Non-pigmented ciliary epithelial cell (primary cell): ENCODE results near the gene CACNA2D1.
"Not testable (repeated sequence)": the region's sequence is repeated elsewhere in the genome, so short reads cannot be mapped to it uniquely, and the experiment has no call there.

Experiments
- DNase-seq: peaks from one replicate; pipeline ENCODE4 v3.0.0-alpha.2; 2010; ENCODE audit warnings: low read depth

The CACNA2D1 gene

GRCh38 chr7:82434275-82435022 is 9.1 kb downstream of the CACNA2D1 start:
- no peak for DNase-seq

- no peak for DNase-seq
Observed at GRCh38 chr7:82433507-82433906, 10.1 kb downstream of the CACNA2D1 start.

- DNase-seq, result not testable (repeated sequence)
Observed at GRCh38 chr7:82432743-82433142, 10.8 kb downstream of the CACNA2D1 start.

- no peak for DNase-seq
Observed at GRCh38 chr7:82430500-82431465, 12.8 kb downstream of the CACNA2D1 start.

GRCh38 chr7:82429408-82429807 is 14.2 kb downstream of the CACNA2D1 start:
- no peak for DNase-seq

GRCh38 chr7:82428186-82428961 is 15.2 kb downstream of the CACNA2D1 start:
- peak; percentile 72 for DNase-seq

- no peak for DNase-seq
Observed at GRCh38 chr7:82423446-82423845, 20.1 kb downstream of the CACNA2D1 start.

GRCh38 chr7:82419200-82419599 is 24.4 kb downstream of the CACNA2D1 start:
- DNase-seq, result no peak

- DNase-seq, result no peak
Observed at GRCh38 chr7:82417898-82418297, 25.7 kb downstream of the CACNA2D1 start.

- no peak for DNase-seq
Observed at GRCh38 chr7:82416402-82416801, 27.2 kb downstream of the CACNA2D1 start.

- DNase-seq, result no peak
Observed at GRCh38 chr7:82414389-82414788, 29.2 kb downstream of the CACNA2D1 start.

GRCh38 chr7:82413237-82413636 is 30.3 kb downstream of the CACNA2D1 start:
- no peak for DNase-seq

- no peak for DNase-seq
Observed at GRCh38 chr7:82411732-82412131, 31.8 kb downstream of the CACNA2D1 start.

GRCh38 chr7:82410461-82410860 is 33.1 kb downstream of the CACNA2D1 start:
- DNase-seq, result no peak

- DNase-seq, result no peak
Observed at GRCh38 chr7:82406937-82407336, 36.6 kb downstream of the CACNA2D1 start.

GRCh38 chr7:82405301-82405700 is 38.3 kb downstream of the CACNA2D1 start:
- DNase-seq, result no peak

GRCh38 chr7:82404652-82405051 is 38.9 kb downstream of the CACNA2D1 start:
- no peak for DNase-seq

GRCh38 chr7:82404094-82404493 is 39.5 kb downstream of the CACNA2D1 start:
- DNase-seq, result no peak

GRCh38 chr7:82397879-82398524 is 45.6 kb downstream of the CACNA2D1 start:
- no peak for DNase-seq

- no peak for DNase-seq
Observed at GRCh38 chr7:82396343-82396742, 47.2 kb downstream of the CACNA2D1 start.

GRCh38 chr7:82395147-82395546 is 48.4 kb downstream of the CACNA2D1 start:
- DNase-seq, result no peak

GRCh38 chr7:82393840-82394220 is 49.7 kb downstream of the CACNA2D1 start:
- DNase-seq, result no peak
